ENCODE data around the gene STRAP. TPM values are rescaled to one million over a fixed set of nuclear protein-coding genes. Genes with fewer than 3 reads are reported as not detected.
A peak's percentile ranks its signal among the peaks of the same experiment; 100 is the strongest.

Gene STRAP
- total and polyA plus RNA-seq, 2 of the 4 experiments (the other 2 are of a cell fraction), result 82.1 to 98.1 TPM

DNA sequence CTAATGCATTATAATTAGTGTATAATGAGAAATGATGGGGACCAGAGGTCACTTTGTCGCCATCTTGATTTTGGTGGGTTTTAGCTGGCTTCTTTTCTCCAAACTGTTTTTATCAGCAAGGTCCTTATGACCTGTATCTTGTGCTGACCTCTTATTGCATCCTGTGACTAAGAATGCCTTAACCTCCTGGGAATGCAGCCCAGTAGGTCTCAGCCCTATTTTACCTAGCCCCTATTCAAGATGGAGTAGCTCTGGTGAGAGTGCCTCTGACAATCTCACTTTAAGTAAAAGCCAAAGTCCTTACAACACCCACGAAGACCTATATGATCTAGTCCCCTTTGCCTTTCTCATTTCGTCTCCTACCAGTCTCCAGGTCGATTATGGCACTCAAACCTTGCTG, 28.3 kb upstream of the STRAP start:
- Histone ChIP-seq H3K9ac (ENCODE audit: low read depth, low read length) (no peak overlapping the region), H2AK5ac (ENCODE audit: low read depth, low read length) (peak overlapping the region; percentile 29), H3K79me1 (ENCODE audit: low read depth in 1 of 2, low read length in 2 of 2) (no peaks in the 10 kb centered on the region), H3K4ac (ENCODE audit: low read depth, low read length) (no peak overlapping the region), H3K56ac (ENCODE audit: extremely low read depth, insufficient read depth, low read length) (no peak overlapping the region), H4K20me1 (ENCODE audit: insufficient read depth, low read length) (no peaks in the 10 kb centered on the region), H2AK9ac (replicated peaks; ENCODE audit: low read depth, low read length, poor library complexity) (no peak overlapping the region), H3K27ac (ENCODE audit: insufficient read depth, low read length) (no peak overlapping the region), H4K5ac (ENCODE audit: low read depth, low read length) (0 out of 2 replicates have a peak overlapping the region, but pooled peaks have one; percentile 16), H3K9me1 (ENCODE audit: insufficient read depth, low read length) (0 out of 2 replicates have a peak, but pooled peaks cover 3% of the 10 kb centered on the region), H3K23ac (ENCODE audit: low read depth, low read length) (no peak overlapping the region; the same call in 1 of the 2 replicates), H3K36me3 (ENCODE audit: control insufficient read depth, insufficient read depth, low read length) (no peaks in the 10 kb centered on the region), H3K9me3 (ENCODE audit: control insufficient read depth, insufficient read depth, low read length) (no peaks in the 10 kb centered on the region), H2BK120ac (ENCODE audit: low read depth, low read length) (peak overlapping the region; percentile 17), H3K27me3 (ENCODE audit: control insufficient read depth, insufficient read depth, low read length) (no peaks in the 10 kb centered on the region), H3K4me2 (ENCODE audit: low read depth, low read length) (no peak overlapping the region), H3K14ac (replicated peaks; ENCODE audit: low read depth, low read length) (0 out of 2 replicates have a peak overlapping the region, but pooled peaks have one; percentile 23), H3K4me3 (ENCODE audit: insufficient read depth, low read depth, low read length) (no peak overlapping the region), H4K91ac (ENCODE audit: insufficient read depth, low read depth, low read length) (0 out of 2 replicates have a peak overlapping the region, but pooled peaks have one; percentile 31), H2BK15ac (ENCODE audit: low read depth, low read length) (peak overlapping the region; percentile 75; the same call in 1 of the 3 replicates), H2AFZ (replicated peaks; ENCODE audit: low read length, poor library complexity) (no peak overlapping the region), H2BK5ac (ENCODE audit: low read depth, low read length, poor library complexity, severe bottlenecking) (no peak overlapping the region), H3K18ac (ENCODE audit: low read depth, low read length) (no peak overlapping the region), H3K4me1 (ENCODE audit: control insufficient read depth, insufficient read depth, low read length) (peaks cover 8% of the 10 kb centered on the region), H2BK20ac (ENCODE audit: low read depth, low read length) (peak overlapping the region; percentile 36), H4K8ac (ENCODE audit: low read depth in 2 of 2, low read length in 2 of 2) (peak overlapping the region in 1 of 2 experiments; percentile 12; a peak in 1 of 4 replicates)
- 80% methylated on average over 2 of the region's 4 CpGs; no CpG with 5 or more reads in 1 of the 2 experiments for WGBS, 2 experiments (ENCODE audit: extremely low coverage in 2 of 2, insufficient read length in 1 of 2)
- no peak for TF ChIP-seq BHLHE40 (IDR thresholded peaks at IDR 0.05; ENCODE audit: low read depth, low read length)
- TF ChIP-seq, protein P1, sequence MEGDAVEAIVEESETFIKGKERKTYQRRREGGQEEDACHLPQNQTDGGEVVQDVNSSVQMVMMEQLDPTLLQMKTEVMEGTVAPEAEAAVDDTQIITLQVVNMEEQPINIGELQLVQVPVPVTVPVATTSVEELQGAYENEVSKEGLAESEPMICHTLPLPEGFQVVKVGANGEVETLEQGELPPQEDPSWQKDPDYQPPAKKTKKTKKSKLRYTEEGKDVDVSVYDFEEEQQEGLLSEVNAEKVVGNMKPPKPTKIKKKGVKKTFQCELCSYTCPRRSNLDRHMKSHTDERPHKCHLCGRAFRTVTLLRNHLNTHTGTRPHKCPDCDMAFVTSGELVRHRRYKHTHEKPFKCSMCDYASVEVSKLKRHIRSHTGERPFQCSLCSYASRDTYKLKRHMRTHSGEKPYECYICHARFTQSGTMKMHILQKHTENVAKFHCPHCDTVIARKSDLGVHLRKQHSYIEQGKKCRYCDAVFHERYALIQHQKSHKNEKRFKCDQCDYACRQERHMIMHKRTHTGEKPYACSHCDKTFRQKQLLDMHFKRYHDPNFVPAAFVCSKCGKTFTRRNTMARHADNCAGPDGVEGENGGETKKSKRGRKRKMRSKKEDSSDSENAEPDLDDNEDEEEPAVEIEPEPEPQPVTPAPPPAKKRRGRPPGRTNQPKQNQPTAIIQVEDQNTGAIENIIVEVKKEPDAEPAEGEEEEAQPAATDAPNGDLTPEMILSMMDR (conservative IDR thresholded peaks at IDR 0.05; ENCODE audit: low read depth, low read length), result no peak
- TF ChIP-seq, protein P2, sequence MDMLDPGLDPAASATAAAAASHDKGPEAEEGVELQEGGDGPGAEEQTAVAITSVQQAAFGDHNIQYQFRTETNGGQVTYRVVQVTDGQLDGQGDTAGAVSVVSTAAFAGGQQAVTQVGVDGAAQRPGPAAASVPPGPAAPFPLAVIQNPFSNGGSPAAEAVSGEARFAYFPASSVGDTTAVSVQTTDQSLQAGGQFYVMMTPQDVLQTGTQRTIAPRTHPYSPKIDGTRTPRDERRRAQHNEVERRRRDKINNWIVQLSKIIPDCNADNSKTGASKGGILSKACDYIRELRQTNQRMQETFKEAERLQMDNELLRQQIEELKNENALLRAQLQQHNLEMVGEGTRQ (IDR thresholded peaks at IDR 0.05; ENCODE audit: low read depth, low read length), result no peak
- TF ChIP-seq MAFK (IDR thresholded peaks at IDR 0.05; ENCODE audit: low read depth, low read length), result no peak
- no peak for TF ChIP-seq RAD21 (IDR thresholded peaks at IDR 0.05; ENCODE audit: low read length)
- no peak for TF ChIP-seq CHD1 (IDR thresholded peaks at IDR 0.05; ENCODE audit: low read depth, low read length)
- TF ChIP-seq POLR2A (IDR thresholded peaks at IDR 0.05; ENCODE audit: low read depth, low read length), result no peak
- TF ChIP-seq MAZ (IDR thresholded peaks at IDR 0.05; ENCODE audit: borderline replicate concordance, low read depth, low read length), result no peak
- no peak for TF ChIP-seq RCOR1 (IDR thresholded peaks at IDR 0.05; ENCODE audit: insufficient replicate concordance, low read length)
- TF ChIP-seq NFE2L2 (IDR thresholded peaks at IDR 0.05; ENCODE audit: low read depth, low read length), result no peak
- no peak for TF ChIP-seq CEBPB (IDR thresholded peaks at IDR 0.05; ENCODE audit: low read depth, low read length)
- TF ChIP-seq MXI1 (IDR thresholded peaks at IDR 0.05; ENCODE audit: borderline replicate concordance, low read depth, low read length), result no peak
- no peak for TF ChIP-seq RFX5 (IDR thresholded peaks at IDR 0.05; ENCODE audit: low read depth, low read length)
- TF ChIP-seq, protein P3, sequence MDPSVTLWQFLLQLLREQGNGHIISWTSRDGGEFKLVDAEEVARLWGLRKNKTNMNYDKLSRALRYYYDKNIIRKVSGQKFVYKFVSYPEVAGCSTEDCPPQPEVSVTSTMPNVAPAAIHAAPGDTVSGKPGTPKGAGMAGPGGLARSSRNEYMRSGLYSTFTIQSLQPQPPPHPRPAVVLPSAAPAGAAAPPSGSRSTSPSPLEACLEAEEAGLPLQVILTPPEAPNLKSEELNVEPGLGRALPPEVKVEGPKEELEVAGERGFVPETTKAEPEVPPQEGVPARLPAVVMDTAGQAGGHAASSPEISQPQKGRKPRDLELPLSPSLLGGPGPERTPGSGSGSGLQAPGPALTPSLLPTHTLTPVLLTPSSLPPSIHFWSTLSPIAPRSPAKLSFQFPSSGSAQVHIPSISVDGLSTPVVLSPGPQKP (IDR thresholded peaks at IDR 0.05; ENCODE audit: borderline replicate concordance, low read depth, low read length), result no peak
- TF ChIP-seq FOS (IDR thresholded peaks at IDR 0.05; ENCODE audit: low read depth, low read length), result no peak
- no peak for TF ChIP-seq SMC3 (IDR thresholded peaks at IDR 0.05; ENCODE audit: low read depth, low read length)
- POLR2A ChIA-PET (ENCODE audit: unreplicated experiment), result no interaction called here
- DNase-seq (no peak), ATAC-seq (ENCODE audit: low read depth) (no peak)
- dilution Hi-C loops (cut with HindIII; ENCODE audit: low sequenced_read_pairs, unreplicated experiment), result no loop called here
- BruUV-seq (replicated peaks), result no TSS peak
- intact Hi-C loops (cut with micrococcal nuclease), result loop anchor here (10.0 kb wide), 1 partner anchor 159 kb away; no protein-coding TSS in a partner anchor
- in situ Hi-C loops (cut with MboI; ENCODE audit: low sequenced_read_pairs), result loop anchor here (5.0 kb wide), 2 partner anchors 257 to 582 kb away; no protein-coding TSS in a partner anchor
- CTCF ChIA-PET, result no interaction called here

All from IMR-90 (cell line).